ENCODE measurements around the gene FAM3C. TPM values are rescaled to one million over a fixed set of nuclear protein-coding genes. Genes with fewer than 3 reads are reported as not detected.

Gene FAM3C
- polyA plus RNA-seq, 4 donors = 98.0 to 217 (median 156) TPM

GRCh38 chr7:121343302-121343701, 52.8 kb downstream of the FAM3C start:
- Histone ChIP-seq H3K27me3 (ENCODE audit: control insufficient read depth in 3 of 3, insufficient read depth in 3 of 3, low read length in 3 of 3) (no peaks in the 10 kb centered on the region), H3K4me3 (ENCODE audit: low read depth in 1 of 3, low read length in 3 of 3) (no peak overlapping the region), H3K36me3 (ENCODE audit: control insufficient read depth in 3 of 3, insufficient read depth in 2 of 3, low read depth in 1 of 3, low read length in 3 of 3) (peaks cover 4 to 7% (median 4%) of the 10 kb centered on the region in 3 donors), H3K9me3 (ENCODE audit: control insufficient read depth in 2 of 2, insufficient read depth in 1 of 2, low read depth in 1 of 2, low read length in 1 of 2) (no peaks in the 10 kb centered on the region), H3K4me1 (ENCODE audit: control insufficient read depth in 3 of 3, insufficient read depth in 2 of 3, low read depth in 1 of 3, low read length in 2 of 3) (no peaks in the 10 kb centered on the region), H3K27ac (ENCODE audit: low read depth in 1 of 3, low read length in 2 of 3) (no peak overlapping the region)
- FAIRE-seq (no peak), DNase-seq (no peak)
- WGBS, 3 donors = 69 to 86% (median 78%) methylated on average over 3 of the region's 3 CpGs

DNA sequence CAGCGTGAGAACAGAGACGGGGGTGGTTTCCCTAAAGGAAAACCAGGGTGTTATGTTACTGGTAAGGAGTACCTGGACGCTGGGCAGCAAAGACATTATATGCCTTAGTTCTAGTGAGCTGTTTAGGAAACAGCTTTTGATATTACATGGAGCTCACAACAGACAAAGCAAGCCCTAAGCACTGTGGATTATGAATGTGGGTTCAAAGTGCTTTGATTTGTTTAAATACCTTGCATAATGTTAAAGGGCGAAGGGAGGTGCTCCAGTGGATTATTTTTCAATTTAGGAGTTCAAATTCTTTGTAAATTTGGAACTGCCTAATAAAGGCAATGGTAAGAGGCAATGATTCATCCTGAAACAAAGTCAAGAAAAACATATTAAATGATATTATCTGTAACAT, 53.5 kb downstream of the FAM3C start:
- WGBS, 3 donors = 90 to 96% (median 95%) methylated on average over 4 of the region's 4 CpGs
- peaks cover 4 to 7% (median 4%) of the 10 kb centered on the region in 3 donors for H3K36me3 ChIP-seq (ENCODE audit: control insufficient read depth in 3 of 3, insufficient read depth in 2 of 3, low read depth in 1 of 3, low read length in 3 of 3)
- FAIRE-seq (no peak), DNase-seq (no peak)
- no peak overlapping the region for H3K27ac ChIP-seq (ENCODE audit: low read depth in 1 of 3, low read length in 2 of 3)
- no peaks in the 10 kb centered on the region for H3K9me3 ChIP-seq (ENCODE audit: control insufficient read depth in 2 of 2, insufficient read depth in 1 of 2, low read depth in 1 of 2, low read length in 1 of 2)
- H3K27me3 ChIP-seq (ENCODE audit: control insufficient read depth in 3 of 3, insufficient read depth in 3 of 3, low read length in 3 of 3) = no peaks in the 10 kb centered on the region
- no peaks in the 10 kb centered on the region for H3K4me1 ChIP-seq (ENCODE audit: control insufficient read depth in 3 of 3, insufficient read depth in 2 of 3, low read depth in 1 of 3, low read length in 2 of 3)
- H3K4me3 ChIP-seq (ENCODE audit: low read depth in 1 of 3, low read length in 3 of 3) = no peak overlapping the region

DNA sequence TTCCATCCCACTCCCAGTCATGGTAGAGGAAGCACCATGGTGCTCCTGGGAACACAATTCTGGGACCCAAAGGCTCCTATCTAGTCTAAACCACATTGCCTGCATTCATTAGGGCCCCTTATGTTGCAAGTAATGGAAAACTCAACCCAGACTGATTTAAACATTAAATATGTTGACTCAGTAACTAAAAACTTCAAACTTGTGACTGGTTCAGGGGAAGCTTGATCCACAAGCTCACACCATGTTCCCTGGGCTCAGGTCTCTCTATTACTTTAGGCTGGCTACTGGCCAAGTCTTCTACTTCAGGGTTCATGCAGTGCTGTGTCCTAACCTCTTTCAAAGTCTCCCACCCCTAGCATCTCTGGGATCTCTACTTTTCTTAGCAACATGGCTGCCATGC, 54.2 kb downstream of the FAM3C start:
- Histone ChIP-seq H3K4me3 (ENCODE audit: low read depth in 1 of 3, low read length in 3 of 3) (no peak overlapping the region), H3K27ac (ENCODE audit: low read depth in 1 of 3, low read length in 2 of 3) (no peak overlapping the region), H3K9me3 (ENCODE audit: control insufficient read depth in 2 of 2, insufficient read depth in 1 of 2, low read depth in 1 of 2, low read length in 1 of 2) (no peaks in the 10 kb centered on the region), H3K27me3 (ENCODE audit: control insufficient read depth in 3 of 3, insufficient read depth in 3 of 3, low read length in 3 of 3) (no peaks in the 10 kb centered on the region), H3K36me3 (ENCODE audit: control insufficient read depth in 3 of 3, insufficient read depth in 2 of 3, low read depth in 1 of 3, low read length in 3 of 3) (peaks cover 3 to 4% (median 4%) of the 10 kb centered on the region in 3 donors), H3K4me1 (ENCODE audit: control insufficient read depth in 3 of 3, insufficient read depth in 2 of 3, low read depth in 1 of 3, low read length in 2 of 3) (no peaks in the 10 kb centered on the region)
- DNase-seq (no peak), FAIRE-seq (no peak)

DNA sequence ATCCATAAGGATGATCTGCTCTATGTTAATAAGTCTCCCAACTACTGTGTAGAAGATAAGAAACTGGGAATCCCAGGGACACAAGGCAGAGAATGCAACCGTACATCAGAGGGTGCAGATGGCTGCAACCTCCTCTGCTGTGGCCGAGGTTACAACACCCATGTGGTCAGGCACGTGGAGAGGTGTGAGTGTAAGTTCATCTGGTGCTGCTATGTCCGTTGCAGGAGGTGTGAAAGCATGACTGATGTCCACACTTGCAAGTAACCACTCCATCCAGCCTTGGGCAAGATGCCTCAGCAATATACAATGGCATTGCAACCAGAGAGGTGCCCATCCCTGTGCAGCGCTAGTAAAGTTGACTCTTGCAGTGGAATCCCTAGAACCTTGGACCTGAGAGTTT, 57.0 kb downstream of the FAM3C start:
- Histone ChIP-seq H3K36me3 (ENCODE audit: control insufficient read depth in 3 of 3, insufficient read depth in 2 of 3, low read depth in 1 of 3, low read length in 3 of 3) (no peaks in the 10 kb centered on the region), H3K27ac (ENCODE audit: low read depth in 1 of 3, low read length in 2 of 3) (no peak overlapping the region), H3K9me3 (ENCODE audit: control insufficient read depth in 2 of 2, insufficient read depth in 1 of 2, low read depth in 1 of 2, low read length in 1 of 2) (no peaks in the 10 kb centered on the region), H3K4me1 (ENCODE audit: control insufficient read depth in 3 of 3, insufficient read depth in 2 of 3, low read depth in 1 of 3, low read length in 2 of 3) (no peaks in the 10 kb centered on the region), H3K4me3 (ENCODE audit: low read depth in 1 of 3, low read length in 3 of 3) (no peak overlapping the region), H3K27me3 (ENCODE audit: control insufficient read depth in 3 of 3, insufficient read depth in 3 of 3, low read length in 3 of 3) (peaks cover 0 to 8% (median 0%) of the 10 kb centered on the region in 3 donors)
- FAIRE-seq = no peak
- 66 to 84% (median 78%) methylated on average over 5 of the region's 5 CpGs for WGBS, 3 donors
- DNase-seq = no peak

DNA sequence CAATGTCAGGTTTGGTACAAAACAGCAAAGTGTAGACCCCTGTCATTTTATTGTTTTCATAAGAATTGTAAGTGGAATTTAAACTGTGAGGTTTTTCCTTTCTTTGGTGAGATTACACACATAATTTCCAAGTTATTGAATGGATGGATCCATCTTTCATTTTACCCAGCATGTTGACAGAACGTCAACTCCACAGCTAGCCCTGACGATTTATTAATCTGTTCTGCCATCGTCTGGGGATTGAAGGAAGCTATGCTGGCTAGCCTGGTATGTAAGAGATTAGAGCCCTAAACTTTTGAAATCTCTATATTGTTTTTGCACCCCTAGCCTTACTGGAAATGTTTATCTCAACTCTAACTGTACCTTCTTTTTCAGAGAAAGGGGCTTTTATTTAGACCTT, 58.7 kb downstream of the FAM3C start:
- Histone ChIP-seq H3K36me3 (ENCODE audit: control insufficient read depth in 3 of 3, insufficient read depth in 2 of 3, low read depth in 1 of 3, low read length in 3 of 3) (no peaks in the 10 kb centered on the region), H3K27me3 (ENCODE audit: control insufficient read depth in 3 of 3, insufficient read depth in 3 of 3, low read length in 3 of 3) (peaks cover 0 to 8% (median 0%) of the 10 kb centered on the region in 3 donors), H3K9me3 (ENCODE audit: control insufficient read depth in 2 of 2, insufficient read depth in 1 of 2, low read depth in 1 of 2, low read length in 1 of 2) (no peaks in the 10 kb centered on the region), H3K4me1 (ENCODE audit: control insufficient read depth in 3 of 3, insufficient read depth in 2 of 3, low read depth in 1 of 3, low read length in 2 of 3) (no peaks in the 10 kb centered on the region), H3K4me3 (ENCODE audit: low read depth in 1 of 3, low read length in 3 of 3) (no peak overlapping the region), H3K27ac (ENCODE audit: low read depth in 1 of 3, low read length in 2 of 3) (no peak overlapping the region)
- FAIRE-seq = no peak
- WGBS, 3 donors = 11 to 18% (median 12%) methylated on average over 3 of the region's 3 CpGs
- DNase-seq = no peak

DNA sequence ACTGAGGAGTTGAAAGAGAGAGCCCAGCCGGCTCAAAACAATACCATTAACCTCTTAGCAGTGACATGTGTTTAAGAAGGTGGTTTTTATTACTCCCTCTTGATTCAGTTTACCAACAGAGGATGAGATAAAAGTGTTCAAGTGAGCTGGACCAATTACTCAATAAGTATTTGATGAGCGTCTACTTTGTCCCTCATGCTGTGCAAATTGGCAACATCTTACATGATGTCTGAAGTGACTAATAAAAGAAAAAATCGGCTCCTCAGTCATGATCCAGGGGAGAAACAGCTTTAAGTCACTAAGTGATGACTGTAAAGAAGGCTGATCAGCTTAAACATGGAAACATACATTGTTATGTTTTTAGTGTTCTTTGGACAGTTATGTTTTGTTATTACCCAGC, 59.5 kb downstream of the FAM3C start:
- DNase-seq (no peak), FAIRE-seq (no peak)
- no peaks in the 10 kb centered on the region for H3K9me3 ChIP-seq (ENCODE audit: control insufficient read depth in 2 of 2, insufficient read depth in 1 of 2, low read depth in 1 of 2, low read length in 1 of 2)
- no peaks in the 10 kb centered on the region for H3K4me1 ChIP-seq (ENCODE audit: control insufficient read depth in 3 of 3, insufficient read depth in 2 of 3, low read depth in 1 of 3, low read length in 2 of 3)
- 57 to 70% (median 59%) methylated on average over 3 of the region's 3 CpGs for WGBS, 3 donors
- no peak overlapping the region for H3K27ac ChIP-seq (ENCODE audit: low read depth in 1 of 3, low read length in 2 of 3)
- peaks cover 0 to 14% (median 2%) of the 10 kb centered on the region in 3 donors for H3K27me3 ChIP-seq (ENCODE audit: control insufficient read depth in 3 of 3, insufficient read depth in 3 of 3, low read length in 3 of 3)
- H3K4me3 ChIP-seq (ENCODE audit: low read depth in 1 of 3, low read length in 3 of 3) = no peak overlapping the region
- H3K36me3 ChIP-seq (ENCODE audit: control insufficient read depth in 3 of 3, insufficient read depth in 2 of 3, low read depth in 1 of 3, low read length in 3 of 3) = no peaks in the 10 kb centered on the region

- WGBS, 3 donors = 82 to 84% (median 84%) methylated on average over 10 of the region's 10 CpGs
- no peak overlapping the region for H3K27ac ChIP-seq (ENCODE audit: low read depth in 1 of 3, low read length in 2 of 3)
- no peak overlapping the region for H3K4me3 ChIP-seq (ENCODE audit: low read depth in 1 of 3, low read length in 3 of 3)
- H3K36me3 ChIP-seq (ENCODE audit: control insufficient read depth in 3 of 3, insufficient read depth in 2 of 3, low read depth in 1 of 3, low read length in 3 of 3) = no peaks in the 10 kb centered on the region
- H3K4me1 ChIP-seq (ENCODE audit: control insufficient read depth in 3 of 3, insufficient read depth in 2 of 3, low read depth in 1 of 3, low read length in 2 of 3) = peaks cover 0 to 5% (median 4%) of the 10 kb centered on the region in 3 donors
- FAIRE-seq (no peak), DNase-seq (no peak)
- H3K9me3 ChIP-seq (ENCODE audit: control insufficient read depth in 2 of 2, insufficient read depth in 1 of 2, low read depth in 1 of 2, low read length in 1 of 2) = no peaks in the 10 kb centered on the region
- H3K27me3 ChIP-seq (ENCODE audit: control insufficient read depth in 3 of 3, insufficient read depth in 3 of 3, low read length in 3 of 3) = peaks cover 0 to 22% (median 7%) of the 10 kb centered on the region in 3 donors
Measured at GRCh38 chr7:121334875-121335648, 61.0 kb downstream of the FAM3C start.

GRCh38 chr7:121334376-121334775, 61.7 kb downstream of the FAM3C start:
- DNase-seq (no peak), FAIRE-seq (no peak)
- Histone ChIP-seq H3K4me3 (ENCODE audit: low read depth in 1 of 3, low read length in 3 of 3) (no peak overlapping the region), H3K4me1 (ENCODE audit: control insufficient read depth in 3 of 3, insufficient read depth in 2 of 3, low read depth in 1 of 3, low read length in 2 of 3) (peaks cover 4 to 12% (median 8%) of the 10 kb centered on the region in 3 donors), H3K36me3 (ENCODE audit: control insufficient read depth in 3 of 3, insufficient read depth in 2 of 3, low read depth in 1 of 3, low read length in 3 of 3) (no peaks in the 10 kb centered on the region), H3K27me3 (ENCODE audit: control insufficient read depth in 3 of 3, insufficient read depth in 3 of 3, low read length in 3 of 3) (peaks cover 4 to 29% (median 13%) of the 10 kb centered on the region in 3 donors), H3K9me3 (ENCODE audit: control insufficient read depth in 2 of 2, insufficient read depth in 1 of 2, low read depth in 1 of 2, low read length in 1 of 2) (peaks cover 0 to 3% of the 10 kb centered on the region in 2 donors), H3K27ac (ENCODE audit: low read depth in 1 of 3, low read length in 2 of 3) (no peak overlapping the region)
- WGBS, 3 donors = 96 to 100% (median 97%) methylated on average over 4 of the region's 4 CpGs

GRCh38 chr7:121331574-121331973, 64.5 kb downstream of the FAM3C start:
- Histone ChIP-seq H3K27me3 (ENCODE audit: control insufficient read depth in 3 of 3, insufficient read depth in 3 of 3, low read length in 3 of 3) (peaks cover 4 to 52% (median 25%) of the 10 kb centered on the region in 3 donors), H3K36me3 (ENCODE audit: control insufficient read depth in 3 of 3, insufficient read depth in 2 of 3, low read depth in 1 of 3, low read length in 3 of 3) (no peaks in the 10 kb centered on the region), H3K27ac (ENCODE audit: low read depth in 1 of 3, low read length in 2 of 3) (no peak overlapping the region), H3K9me3 (ENCODE audit: control insufficient read depth in 2 of 2, insufficient read depth in 1 of 2, low read depth in 1 of 2, low read length in 1 of 2) (peaks cover 0 to 3% of the 10 kb centered on the region in 2 donors), H3K4me1 (ENCODE audit: control insufficient read depth in 3 of 3, insufficient read depth in 2 of 3, low read depth in 1 of 3, low read length in 2 of 3) (peaks cover 4 to 12% (median 8%) of the 10 kb centered on the region in 3 donors), H3K4me3 (ENCODE audit: low read depth in 1 of 3, low read length in 3 of 3) (no peak overlapping the region)
- DNase-seq = no peak
- 58 to 75% (median 67%) methylated on average over 5 of the region's 5 CpGs for WGBS, 3 donors
- FAIRE-seq = no peak

Measured in small intestine (tissue), 7 donors.